Omental fat pad (tissue), 4 donors: ENCODE measurements around the gene THAP11. TPM values are rescaled to one million over a fixed set of nuclear protein-coding genes. Genes with fewer than 3 reads are reported as not detected.
A peak's percentile ranks its signal among the peaks of the same experiment; 100 is the strongest.

Source experiments
- ATAC-seq: fragments of 150-250 bp; one replicate; pipeline ENCODE4 v1.9.1; 2016; ENCODE audit warnings: mild to moderate bottlenecking, moderate library complexity; ENCODE audit not compliant: low FRiP score
- DNase-seq: peaks from one replicate; pipeline ENCODE4 v3.0.0-alpha.2; 2019; ENCODE audit warnings: low spot score
- total RNA-seq, 4 donors: library from RNA; depleted of rRNA; stranded (reverse); fragments of >200 nt; gene quantifications; one replicate each; pipeline ENCODE4 v1.1.0, GENCODE V29; 2016
- TF ChIP-seq, protein P1 (sequence below), 3 donors: fragments of 450-650 bp; IDR thresholded peaks; one replicate each; pipeline ENCODE4 v1.5.1; 2016 to 2017; ENCODE audit warnings: antibody characterized with exemption in 3 of 3, mild to moderate bottlenecking in 3 of 3, moderate library complexity in 2 of 3

The THAP11 gene
- total RNA-seq, 4 donors from 2014 or later = 37.4 to 61.6 (median 48.3) TPM

DNA sequence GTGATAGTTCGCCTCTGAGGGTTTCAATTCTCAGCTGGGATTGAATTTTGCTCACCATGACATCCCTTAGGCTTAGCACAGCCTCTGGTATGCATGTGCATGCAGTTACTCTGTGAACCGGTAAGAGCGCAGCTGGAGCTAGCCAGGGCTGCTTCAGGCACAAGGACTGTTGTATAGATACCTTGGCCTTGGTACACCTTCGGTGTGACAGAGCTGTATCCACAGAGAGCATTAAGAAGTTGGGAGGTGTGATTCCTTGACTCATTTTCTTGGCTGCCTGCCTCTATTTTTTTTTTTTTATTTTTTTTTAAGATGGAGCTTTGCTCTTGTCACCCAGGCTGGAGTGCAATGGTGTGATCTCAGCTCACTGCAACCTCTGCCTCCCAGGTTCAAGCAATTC, 2.4 kb downstream of the THAP11 start:
- DNase-seq (no peak), ATAC-seq (no peak)
- TF ChIP-seq, protein P1, sequence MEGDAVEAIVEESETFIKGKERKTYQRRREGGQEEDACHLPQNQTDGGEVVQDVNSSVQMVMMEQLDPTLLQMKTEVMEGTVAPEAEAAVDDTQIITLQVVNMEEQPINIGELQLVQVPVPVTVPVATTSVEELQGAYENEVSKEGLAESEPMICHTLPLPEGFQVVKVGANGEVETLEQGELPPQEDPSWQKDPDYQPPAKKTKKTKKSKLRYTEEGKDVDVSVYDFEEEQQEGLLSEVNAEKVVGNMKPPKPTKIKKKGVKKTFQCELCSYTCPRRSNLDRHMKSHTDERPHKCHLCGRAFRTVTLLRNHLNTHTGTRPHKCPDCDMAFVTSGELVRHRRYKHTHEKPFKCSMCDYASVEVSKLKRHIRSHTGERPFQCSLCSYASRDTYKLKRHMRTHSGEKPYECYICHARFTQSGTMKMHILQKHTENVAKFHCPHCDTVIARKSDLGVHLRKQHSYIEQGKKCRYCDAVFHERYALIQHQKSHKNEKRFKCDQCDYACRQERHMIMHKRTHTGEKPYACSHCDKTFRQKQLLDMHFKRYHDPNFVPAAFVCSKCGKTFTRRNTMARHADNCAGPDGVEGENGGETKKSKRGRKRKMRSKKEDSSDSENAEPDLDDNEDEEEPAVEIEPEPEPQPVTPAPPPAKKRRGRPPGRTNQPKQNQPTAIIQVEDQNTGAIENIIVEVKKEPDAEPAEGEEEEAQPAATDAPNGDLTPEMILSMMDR (IDR thresholded peaks at IDR 0.05) = no peak

DNA sequence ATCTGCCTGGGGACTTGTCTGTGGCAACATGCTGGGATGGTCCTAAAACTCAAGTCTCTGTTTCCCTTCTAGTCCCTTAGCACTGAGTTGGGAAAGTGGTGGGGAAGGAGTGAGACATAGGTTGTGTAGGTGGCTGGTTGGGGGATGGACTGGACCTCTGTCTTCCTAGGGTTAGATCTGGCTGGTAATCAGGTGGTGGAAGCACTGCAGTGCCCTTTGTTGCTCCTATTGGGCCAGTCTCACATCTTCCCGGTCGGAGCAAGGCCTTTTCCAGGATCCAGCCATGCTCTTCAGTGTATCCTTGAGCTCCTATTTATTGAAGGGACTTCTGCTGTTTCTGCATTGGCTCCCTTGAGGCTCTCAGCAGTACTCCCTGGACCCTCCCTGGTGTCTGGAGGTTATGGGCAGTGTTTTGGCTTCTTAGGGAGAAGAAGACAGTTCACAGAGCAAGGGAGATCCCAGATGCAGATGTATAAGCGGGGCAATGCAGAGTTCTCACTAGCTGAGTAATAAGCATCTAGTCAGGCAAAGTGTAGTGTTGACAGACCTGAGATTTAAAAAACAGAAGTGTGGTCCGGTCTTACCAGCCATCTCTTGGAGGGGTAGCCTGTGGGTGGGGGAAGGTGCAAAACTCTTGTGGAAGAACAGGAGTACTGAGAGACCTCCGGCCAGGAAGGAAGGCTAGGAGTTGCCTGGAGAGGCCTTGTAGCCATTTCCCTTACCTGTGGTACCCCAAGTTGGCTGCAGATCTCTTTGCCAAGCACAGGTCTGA, 3.4 kb downstream of the THAP11 start:
- TF ChIP-seq, protein P1 (IDR thresholded peaks at IDR 0.05) = no peak
- DNase-seq (no peak), ATAC-seq (no peak)

GRCh38 chr16:67846063-67846319, 3.9 kb downstream of the THAP11 start:
- ATAC-seq (no peak), DNase-seq (no peak)
- TF ChIP-seq, protein P1 (IDR thresholded peaks at IDR 0.05) = no peak

- TF ChIP-seq, protein P1 (IDR thresholded peaks at IDR 0.05) = no peak
- DNase-seq (peak; percentile 88), ATAC-seq (peak; percentile 83)
Observed at GRCh38 chr16:67846320-67847063, 4.4 kb downstream of the THAP11 start, which contains the start of gene NUTF2. Gene NUTF2 (plus strand): TSS chr16:67846933. CDS start chr16:67865131, 18,198 bp downstream.

DNA sequence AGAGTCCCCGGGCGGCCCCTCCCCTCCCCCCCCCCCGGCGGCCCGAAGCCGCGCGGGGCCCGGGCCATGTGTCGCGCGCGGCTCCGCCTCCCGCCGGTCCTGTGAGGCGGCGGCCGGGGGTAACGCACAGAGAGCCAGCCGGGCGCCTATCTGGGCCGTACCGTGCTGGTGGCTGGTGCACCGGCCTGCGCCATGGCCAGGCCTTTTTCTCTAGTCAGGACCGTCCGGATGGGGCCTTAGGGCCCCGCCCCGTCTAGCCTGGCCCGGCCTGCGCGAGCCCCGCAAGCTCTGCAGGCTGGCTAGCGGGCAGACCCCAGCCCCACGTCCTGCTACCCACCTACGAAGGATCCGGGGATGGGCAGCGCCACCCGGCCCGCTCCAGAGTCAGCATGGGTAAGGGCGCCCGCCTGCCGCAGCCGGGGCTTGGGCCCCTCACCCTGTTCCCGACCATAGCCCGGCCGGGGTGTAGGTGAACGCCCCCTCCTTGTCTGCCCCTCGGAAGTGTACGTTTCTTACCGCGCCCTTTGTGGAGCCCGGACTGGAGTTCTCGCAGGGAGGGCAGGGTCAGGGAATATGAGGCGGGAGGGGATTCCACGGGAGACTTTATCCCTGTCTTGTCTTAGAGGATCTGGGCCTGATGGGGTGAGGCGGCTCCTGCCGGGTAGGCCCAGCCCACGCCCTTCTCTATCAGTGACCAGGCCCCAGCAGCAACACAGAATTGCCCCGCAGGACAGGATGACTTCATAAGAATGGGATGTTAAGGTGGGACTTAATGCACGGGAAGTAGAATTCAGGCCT, 5.1 kb downstream of the THAP11 start, which contains the start of gene CENPT:
Gene CENPT, minus strand, starts transcription at position 630 of the 798 bp plus-strand sequence. CDS start 13,834 bp downstream, outside the sequence.
- DNase-seq = no peak
- TF ChIP-seq, protein P1 (IDR thresholded peaks at IDR 0.05) = no peak
- ATAC-seq = peak; percentile 36

- TF ChIP-seq, protein P1 (IDR thresholded peaks at IDR 0.05) = no peak
- ATAC-seq (no peak), DNase-seq (no peak)
Observed at GRCh38 chr16:67848118-67848517, 6.0 kb downstream of the THAP11 start.
